Upper lobe of left lung (tissue), 4 donors: ENCODE data around the gene CDKL4.

Experiments used
- CTCF ChIP-seq, 6 experiments: fragments of 450-650 bp in 4 of 6; fragments of 200-600 bp in 2 of 6; sonication (generic) in 2 of 6; IDR thresholded peaks; one replicate each; pipeline ENCODE4 v1.5.1; 2016 to 2019; ENCODE audit warnings: antibody characterized with exemption in 6 of 6
- EP300 ChIP-seq, 4 donors: sonication (generic); formaldehyde crosslinking; IDR thresholded peaks; one replicate each; pipeline ENCODE4 v1.5.1; 2017; ENCODE audit warnings: antibody characterized with exemption in 4 of 4, control low read depth in 2 of 4
- POLR2A ChIP-seq, 4 donors: fragments of 450-650 bp; IDR thresholded peaks; one replicate each; pipeline ENCODE4 v1.5.1; 2016 to 2017; ENCODE audit warnings: antibody characterized with exemption in 4 of 4, mild to moderate bottlenecking in 2 of 4
- POLR2AphosphoS5 ChIP-seq, 2 donors: sonication (generic); formaldehyde crosslinking; IDR thresholded peaks; one replicate each; pipeline ENCODE4 v1.5.1; 2017; ENCODE audit warnings: antibody characterized with exemption in 2 of 2

GRCh38 chr2:39213015-39213414 is 30.8 kb downstream of the CDKL4 start:
- no peak for TF ChIP-seq CTCF (IDR thresholded peaks at IDR 0.05)
- no peak for TF ChIP-seq POLR2AphosphoS5 (IDR thresholded peaks at IDR 0.05)
- TF ChIP-seq EP300 (IDR thresholded peaks at IDR 0.05), result no peak
- no peak for TF ChIP-seq POLR2A (IDR thresholded peaks at IDR 0.05)
